HG02885 (cell line): ENCODE results near the gene ABHD8.

Experiments used
- ATAC-seq: cut with Tn5 transposase; IDR thresholded peaks from one replicate; pipeline ENCODE4 v1.9.1; 2021; ENCODE audit warnings: mild to moderate bottlenecking; ENCODE audit not compliant: unreplicated experiment, poor library complexity

The ABHD8 gene, protein sequence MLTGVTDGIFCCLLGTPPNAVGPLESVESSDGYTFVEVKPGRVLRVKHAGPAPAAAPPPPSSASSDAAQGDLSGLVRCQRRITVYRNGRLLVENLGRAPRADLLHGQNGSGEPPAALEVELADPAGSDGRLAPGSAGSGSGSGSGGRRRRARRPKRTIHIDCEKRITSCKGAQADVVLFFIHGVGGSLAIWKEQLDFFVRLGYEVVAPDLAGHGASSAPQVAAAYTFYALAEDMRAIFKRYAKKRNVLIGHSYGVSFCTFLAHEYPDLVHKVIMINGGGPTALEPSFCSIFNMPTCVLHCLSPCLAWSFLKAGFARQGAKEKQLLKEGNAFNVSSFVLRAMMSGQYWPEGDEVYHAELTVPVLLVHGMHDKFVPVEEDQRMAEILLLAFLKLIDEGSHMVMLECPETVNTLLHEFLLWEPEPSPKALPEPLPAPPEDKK

DNA sequence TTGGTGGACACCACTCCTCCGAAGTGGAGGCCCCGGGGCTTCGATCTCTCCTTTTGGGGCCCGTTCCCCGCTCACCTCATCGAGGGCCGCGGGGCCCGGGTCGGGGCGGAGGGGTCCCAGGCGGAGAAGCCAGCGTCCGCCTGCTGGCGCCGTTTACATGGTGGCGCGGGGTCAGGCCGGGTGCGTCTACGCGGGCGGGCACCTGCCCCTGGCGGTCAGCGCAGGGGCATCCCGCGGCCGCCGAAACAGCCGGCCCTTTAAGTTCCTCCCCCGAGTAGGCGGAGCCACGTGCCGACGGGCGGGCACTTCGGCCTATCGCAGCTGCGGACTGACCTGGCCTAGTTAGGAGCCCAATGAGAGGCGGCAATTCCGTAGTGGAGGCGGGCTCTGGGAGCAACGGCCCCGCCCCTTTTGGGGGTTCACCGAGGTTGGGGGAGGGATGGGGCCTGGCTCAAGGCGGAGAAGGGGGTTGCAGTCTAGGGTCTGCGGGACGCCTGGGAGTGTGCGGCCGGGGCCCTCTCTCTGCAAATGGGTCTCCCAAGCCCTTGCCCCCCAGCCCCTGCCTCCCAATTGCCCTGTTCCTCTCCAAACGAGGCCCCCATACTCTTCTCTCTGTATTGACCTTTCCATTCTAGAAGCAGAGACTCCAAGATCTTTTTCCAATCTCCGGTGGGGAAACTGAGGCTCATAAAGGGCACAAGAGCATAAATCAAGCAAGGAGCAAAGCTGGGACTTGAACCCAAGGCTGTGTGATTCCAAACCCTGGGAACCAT, at the start of gene ABHD8:
Gene ABHD8 (minus strand): TSS at position 259 of the 773 bp plus-strand sequence. CDS start 1,809 bp downstream, outside the sequence.
- peak; percentile 64 for ATAC-seq

- ATAC-seq: no peak
These were observed 49.5 kb upstream of the ABHD8 start for GRCh38 chr19:17352608-17353280.

DNA sequence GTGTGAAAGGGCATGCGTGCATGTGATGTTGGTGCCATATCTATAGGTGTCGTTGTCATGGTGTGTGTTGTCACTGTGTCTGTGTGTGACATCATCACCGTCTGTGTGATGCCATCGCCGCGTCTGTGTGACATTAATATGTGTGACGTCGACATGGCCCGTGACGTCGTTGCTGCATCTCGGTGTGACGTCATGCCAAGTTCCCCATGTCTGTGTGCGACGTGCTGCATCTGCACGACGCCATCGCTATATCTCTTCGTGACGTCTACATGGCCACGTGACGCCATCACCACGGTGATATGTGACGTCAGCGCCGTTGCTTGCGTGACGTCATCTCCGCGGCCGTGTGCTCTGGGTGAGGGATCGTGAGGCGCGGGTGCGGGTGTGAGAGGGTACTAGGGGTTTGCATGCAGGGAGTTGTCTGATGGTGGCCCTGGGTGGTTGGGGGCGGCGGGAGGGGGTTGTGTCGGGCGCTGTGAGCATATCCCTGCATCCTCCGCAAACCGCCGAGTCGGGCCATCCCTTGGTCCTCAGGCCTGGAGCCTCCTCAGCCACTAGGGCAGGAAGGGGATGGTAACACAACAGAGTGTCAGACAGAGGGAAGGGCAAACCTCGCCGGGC, 48.7 kb upstream of the ABHD8 start:
- no peak for ATAC-seq

DNA sequence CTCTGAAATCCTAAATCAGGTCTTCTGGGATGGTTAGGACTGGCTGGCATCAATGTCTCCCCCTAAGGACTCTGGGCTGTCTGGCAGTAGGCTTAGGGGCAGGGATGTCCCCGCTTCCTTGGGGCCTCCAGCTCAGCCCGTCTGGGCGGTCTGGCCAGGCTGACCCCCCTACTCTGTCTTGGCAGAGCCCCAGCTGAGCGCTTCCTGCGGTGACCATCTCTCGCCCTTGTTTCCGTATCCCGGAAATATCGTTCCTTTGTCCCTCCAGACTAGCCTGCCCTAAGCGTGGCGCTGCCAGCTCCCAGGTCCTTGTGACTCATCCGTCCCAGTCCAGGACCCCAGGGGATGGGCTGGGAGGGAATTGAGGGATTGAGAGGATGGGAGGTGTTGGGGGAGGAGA, 45.5 kb upstream of the ABHD8 start:
- no peak for ATAC-seq

DNA sequence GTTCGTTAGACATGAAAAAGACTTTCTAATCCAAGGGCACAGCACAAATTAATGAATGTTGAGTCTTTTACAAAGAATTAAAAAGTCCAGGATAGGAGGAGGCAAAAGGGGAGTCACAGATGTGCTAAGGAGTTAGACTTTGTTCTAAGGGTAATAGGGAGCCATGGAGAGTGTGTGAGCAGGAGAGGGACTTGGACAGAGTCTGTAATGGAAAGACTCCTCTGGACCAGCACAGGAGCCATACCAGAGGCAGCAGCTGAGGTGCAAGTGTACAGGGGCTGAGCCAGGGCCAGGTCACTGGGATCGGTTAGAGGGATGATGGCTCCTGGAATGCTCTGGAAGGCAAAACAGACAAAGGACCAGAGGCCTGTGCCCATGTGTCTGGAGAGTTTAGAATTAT, 44.7 kb upstream of the ABHD8 start:
- no peak for ATAC-seq

DNA sequence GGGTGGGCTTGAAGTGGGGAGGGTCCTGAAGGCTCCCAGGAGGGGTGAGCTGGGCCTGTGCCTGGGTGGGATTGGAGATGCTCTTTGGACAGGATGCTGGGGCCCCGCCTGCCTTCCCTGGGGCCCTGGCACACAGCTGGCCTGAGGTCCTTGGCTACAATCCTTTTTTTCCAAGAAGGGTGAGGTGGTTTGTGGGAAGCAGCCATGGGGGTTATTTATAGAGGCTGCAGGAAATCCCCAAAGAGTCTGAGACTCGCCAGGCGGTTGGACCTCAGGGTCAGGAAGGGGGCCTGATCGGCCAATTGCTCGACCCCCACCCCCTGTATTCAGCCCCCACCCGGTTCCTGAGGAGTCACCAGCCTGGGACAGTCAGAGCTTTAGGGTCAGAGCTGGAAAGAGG, 44.1 kb upstream of the ABHD8 start:
- ATAC-seq: no peak

DNA sequence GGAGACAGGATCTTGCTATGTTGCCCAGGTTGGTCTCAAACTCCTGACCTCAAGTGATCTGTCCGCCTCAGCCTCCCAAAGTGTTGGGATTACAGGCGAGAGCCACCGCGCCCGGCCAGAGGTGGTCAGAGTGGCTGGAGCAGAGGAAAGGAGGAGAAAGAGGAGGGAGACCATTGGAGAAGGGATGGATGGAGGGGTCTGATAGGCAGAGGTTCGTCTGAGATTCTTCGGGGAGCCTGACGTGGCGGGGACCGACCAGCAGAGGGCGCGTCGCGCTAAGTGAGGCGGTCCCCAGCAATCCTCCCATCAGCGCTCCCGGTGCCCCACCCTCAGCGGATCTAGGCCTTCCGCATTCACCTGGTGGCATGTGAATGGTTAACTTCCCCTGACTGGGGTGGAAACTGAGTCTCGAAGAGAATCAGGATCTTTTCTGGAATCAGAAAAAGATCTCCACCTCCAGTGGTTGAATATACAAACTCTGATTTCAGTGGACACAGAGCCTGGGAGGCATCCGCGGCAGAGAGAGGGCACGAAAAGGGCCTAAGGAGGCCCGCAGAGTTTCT, 43.0 kb upstream of the ABHD8 start:
- no peak for ATAC-seq

GRCh38 chr19:17341845-17342244, 38.6 kb upstream of the ABHD8 start:
- ATAC-seq: no peak

GRCh38 chr19:17341386-17341785, 38.2 kb upstream of the ABHD8 start:
- ATAC-seq: no peak

DNA sequence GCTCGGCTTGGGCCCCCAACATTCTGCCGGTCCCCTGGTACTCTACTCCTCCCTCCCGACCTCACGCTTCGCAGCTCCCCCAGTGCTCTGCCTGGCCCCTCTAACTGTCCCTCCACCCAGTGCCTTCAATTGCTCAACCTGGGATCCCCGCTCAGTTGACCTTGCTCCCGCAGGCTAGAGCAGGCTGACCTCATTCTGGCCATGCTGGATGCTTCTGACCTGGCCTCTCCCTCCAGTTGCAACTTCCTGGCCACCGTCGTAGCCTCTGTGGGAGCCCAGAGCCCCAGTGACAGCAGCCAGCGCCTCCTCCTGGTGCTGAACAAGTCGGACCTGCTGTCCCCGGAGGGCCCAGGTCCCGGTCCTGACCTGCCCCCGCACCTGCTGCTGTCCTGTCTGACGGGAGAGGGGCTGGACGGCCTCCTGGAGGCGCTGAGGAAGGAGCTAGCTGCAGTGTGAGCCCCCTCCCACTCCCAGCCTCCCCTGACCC, 37.7 kb upstream of the ABHD8 start:
- no peak for ATAC-seq

GRCh38 chr19:17340302-17340870, 37.2 kb upstream of the ABHD8 start:
- ATAC-seq: no peak

GRCh38 chr19:17339088-17339741, 36.0 kb upstream of the ABHD8 start:
- no peak for ATAC-seq

GRCh38 chr19:17338433-17339078, 35.3 kb upstream of the ABHD8 start:
- no peak for ATAC-seq

DNA sequence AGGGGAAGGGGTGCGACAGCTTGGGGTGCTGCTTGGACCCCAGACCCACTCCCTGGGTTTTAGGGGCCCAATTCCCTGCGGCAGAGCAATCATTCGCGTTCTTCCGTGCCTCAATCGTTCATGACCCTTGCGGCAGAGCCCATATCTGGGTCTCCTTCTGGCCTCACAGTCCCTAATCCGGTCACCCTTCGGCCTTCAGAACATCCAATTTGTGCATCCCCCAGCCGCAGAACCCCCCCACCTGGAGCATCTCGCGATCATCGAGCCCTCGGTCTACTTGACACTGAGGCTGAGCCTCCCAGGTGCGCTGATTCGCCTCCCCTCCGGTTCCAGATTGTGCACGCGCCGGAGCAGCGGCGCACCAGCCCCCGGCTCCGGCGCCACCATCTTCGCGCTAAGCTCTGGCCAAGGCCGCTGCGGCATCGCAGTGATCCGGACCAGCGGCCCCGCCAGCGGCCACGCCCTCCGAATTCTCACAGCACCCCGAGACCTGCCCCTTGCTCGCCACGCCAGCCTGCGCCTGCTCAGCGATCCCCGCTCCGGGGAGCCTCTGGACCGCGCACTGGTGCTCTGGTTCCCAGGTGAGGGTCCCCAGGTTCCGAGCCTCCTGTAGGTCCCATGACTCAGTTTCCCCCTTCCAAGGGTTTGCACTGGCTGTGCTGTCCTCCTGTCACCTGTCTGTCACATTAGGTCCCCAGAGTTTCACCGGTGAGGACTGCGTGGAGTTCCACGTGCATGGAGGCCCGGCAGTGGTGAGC, 34.6 kb upstream of the ABHD8 start:
- ATAC-seq: no peak

DNA sequence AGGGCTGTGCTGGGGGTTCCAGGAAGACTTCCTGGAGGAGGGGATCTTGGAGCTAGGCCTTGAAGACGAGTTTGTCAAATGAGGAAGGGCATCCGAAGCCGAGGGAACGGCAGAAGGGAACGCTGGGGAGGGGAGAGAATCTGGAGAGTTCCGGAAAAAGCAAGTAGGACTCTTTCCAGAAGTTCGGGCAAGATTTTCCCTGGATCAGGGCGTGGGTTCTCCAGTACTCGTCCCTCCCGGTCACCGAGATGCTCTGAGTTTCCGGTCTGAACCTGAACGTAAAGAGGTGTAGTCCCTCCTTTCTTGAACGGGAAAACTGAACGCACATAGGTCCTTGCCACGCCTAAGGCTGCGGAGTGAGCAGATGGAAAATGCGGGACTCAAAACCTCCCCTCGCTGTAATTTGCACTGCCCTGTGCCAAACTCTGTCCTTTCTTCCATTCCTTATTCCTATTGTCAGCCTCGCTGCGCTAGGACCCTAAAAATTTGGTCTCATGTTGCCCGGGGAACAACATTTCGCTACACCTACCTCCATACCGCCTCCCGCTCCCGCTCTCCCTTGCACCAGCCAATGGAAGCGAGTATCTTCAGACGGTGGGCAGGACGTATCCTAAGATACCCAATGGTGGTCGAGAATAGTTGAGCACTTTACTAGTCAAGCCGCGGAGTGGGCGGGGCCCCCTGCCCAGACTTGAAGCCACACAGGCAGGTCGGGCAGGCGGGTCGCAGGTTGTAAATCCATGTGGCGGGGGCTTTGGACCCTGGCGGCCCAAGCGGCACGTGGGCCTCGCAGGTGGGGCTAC, 33.8 kb upstream of the ABHD8 start, which contains the start of gene GTPBP3:
Gene GTPBP3 (plus strand): TSS at position 682 of the 803 bp plus-strand sequence. CDS start 59 bp downstream, at position 741.
- ATAC-seq: peak; percentile 80

GRCh38 chr19:17335575-17335974, 32.4 kb upstream of the ABHD8 start:
- ATAC-seq: no peak
